Tibial nerve (tissue), 4 donors: ENCODE measurements around the gene SIMC1. TPM values are rescaled to one million over a fixed set of nuclear protein-coding genes. Genes with fewer than 3 reads are reported as not detected.
"Not testable (repeated sequence)": the region's sequence is repeated elsewhere in the genome, so short reads cannot be mapped to it uniquely, and the experiment has no call there.

Experiments used
- DNase-seq, 2 donors: peaks; one replicate each; pipeline ENCODE4 v3.0.0-alpha.2; 2019; ENCODE audit warnings: low spot score in 2 of 2
- H3K27ac ChIP-seq, 4 donors: fragments of 200-600 bp; sonication (generic) in 3 of 4; one replicate each; pipeline ENCODE4 v1.5.1; 2017 to 2019; ENCODE audit warnings: mild to moderate bottlenecking in 1 of 4
- H3K27me3 ChIP-seq, 2 donors: fragments of 200-600 bp; sonication (generic) in 1 of 2; one replicate each; pipeline versions ENCODE4 v1.5.1 to v1.6.0; 2017 to 2019
- H3K36me3 ChIP-seq, 3 donors: fragments of 200-600 bp; sonication (generic); one replicate each; pipeline ENCODE4 v1.5.1; 2018 to 2019
- H3K4me1 ChIP-seq, 4 donors: fragments of 200-600 bp; sonication (generic) in 3 of 4; one replicate each; pipeline ENCODE4 v1.5.1; 2017 to 2019
- H3K4me3 ChIP-seq, 4 donors: fragments of 200-600 bp; sonication (generic) in 3 of 4; one replicate each; pipeline ENCODE4 v1.5.1; 2017 to 2019; ENCODE audit warnings: mild to moderate bottlenecking in 1 of 4, moderate library complexity in 1 of 4
- H3K9me3 ChIP-seq, 4 donors: fragments of 200-600 bp; sonication (generic) in 3 of 4; one replicate each; pipeline ENCODE4 v1.5.1; 2017 to 2019
- CTCF ChIP-seq, 5 experiments: fragments of 200-600 bp in 3 of 5; fragments of 450-650 bp in 2 of 5; sonication (generic) in 3 of 5; IDR thresholded peaks; one replicate each; pipeline ENCODE4 v1.5.1; 2016 to 2019; ENCODE audit warnings: antibody characterized with exemption in 5 of 5, mild to moderate bottlenecking in 3 of 5, moderate library complexity in 2 of 5
- WGBS, 2 donors: methylation state at CpG; one replicate each; pipeline ENCODE4 v1.1.5; 2018; 5-methylcytosine and 5-hydroxymethylcytosine counted together
- total RNA-seq, 4 donors: library from RNA; depleted of rRNA; stranded (reverse); fragments of >200 nt; gene quantifications; one replicate each; pipeline ENCODE4 v1.1.0, GENCODE V29; 2016

SIMC1 gene
- total RNA-seq, 4 donors from 2014 or later = 3.7 to 11.1 (median 8.2) TPM

GRCh38 chr5:176235155-176235554, 3.1 kb upstream of the SIMC1 start:
- H3K9me3 ChIP-seq, H3K27ac ChIP-seq, DNase-seq, H3K4me1 ChIP-seq, H3K27me3 ChIP-seq, H3K36me3 ChIP-seq, H3K4me3 ChIP-seq: not testable (repeated sequence)
- 5 to 7% methylated on average over 1 of the region's 1 CpG for WGBS, 2 donors
- peak in 3 of 5 experiments; percentile 14 to 18 (median 14) for TF ChIP-seq CTCF (IDR thresholded peaks at IDR 0.05)

- DNase-seq, H3K36me3 ChIP-seq, H3K9me3 ChIP-seq, H3K27me3 ChIP-seq, H3K4me1 ChIP-seq, H3K27ac ChIP-seq: not testable (repeated sequence)
- WGBS, 2 donors = no CpG with 5 or more reads among the region's 59 CpGs
- peak overlapping the region in 3 of 4 donors; percentile 42 to 62 (median 43) for H3K4me3 ChIP-seq
Measured at GRCh38 chr5:176238645-176239283, 540 bp downstream of the SIMC1 start.

- DNase-seq, H3K36me3 ChIP-seq, H3K27me3 ChIP-seq, H3K4me1 ChIP-seq, H3K9me3 ChIP-seq, H3K27ac ChIP-seq, H3K4me3 ChIP-seq: not testable (repeated sequence)
- no CpG with 5 or more reads among the region's 10 CpGs for WGBS, 2 donors
Measured at GRCh38 chr5:176239304-176239703, 1.1 kb downstream of the SIMC1 start.

GRCh38 chr5:176244318-176244717, 6.1 kb downstream of the SIMC1 start:
- not testable (repeated sequence) for H3K4me1 ChIP-seq, DNase-seq, H3K36me3 ChIP-seq, H3K27ac ChIP-seq, H3K9me3 ChIP-seq, H3K4me3 ChIP-seq, H3K27me3 ChIP-seq
- 78 to 100% methylated on average over 1 of the region's 2 CpGs for WGBS, 2 donors

- H3K4me3 ChIP-seq, H3K9me3 ChIP-seq, H3K27ac ChIP-seq, H3K36me3 ChIP-seq, H3K27me3 ChIP-seq, H3K4me1 ChIP-seq, DNase-seq: not testable (repeated sequence)
- 85 to 88% methylated on average over 3 to 6 of the region's 6 CpGs for WGBS, 2 donors
Measured at GRCh38 chr5:176245074-176245473, 6.8 kb downstream of the SIMC1 start.

GRCh38 chr5:176245489-176245888, 7.3 kb downstream of the SIMC1 start:
- H3K36me3 ChIP-seq, H3K4me1 ChIP-seq, DNase-seq, H3K27me3 ChIP-seq, H3K4me3 ChIP-seq, H3K27ac ChIP-seq, H3K9me3 ChIP-seq: not testable (repeated sequence)
- 64 to 82% methylated on average over 5 of the region's 5 CpGs for WGBS, 2 donors

- WGBS, 2 donors = 100% methylated on average over 2 of the region's 2 CpGs
- not testable (repeated sequence) for H3K36me3 ChIP-seq, DNase-seq, H3K4me3 ChIP-seq, H3K4me1 ChIP-seq, H3K27me3 ChIP-seq, H3K27ac ChIP-seq, H3K9me3 ChIP-seq
Measured at GRCh38 chr5:176250691-176251090, 12.5 kb downstream of the SIMC1 start.

- H3K9me3 ChIP-seq, H3K27ac ChIP-seq, H3K4me3 ChIP-seq, H3K27me3 ChIP-seq, H3K4me1 ChIP-seq, DNase-seq, H3K36me3 ChIP-seq: not testable (repeated sequence)
- WGBS, 2 donors = 87 to 100% methylated on average over 2 to 6 of the region's 36 CpGs
Measured at GRCh38 chr5:176252171-176252570, 13.9 kb downstream of the SIMC1 start.

- H3K27me3 ChIP-seq, H3K4me3 ChIP-seq, H3K27ac ChIP-seq, H3K4me1 ChIP-seq, H3K36me3 ChIP-seq, DNase-seq, H3K9me3 ChIP-seq: not testable (repeated sequence)
- WGBS, 2 donors = 88 to 92% methylated on average over 8 of the region's 8 CpGs
Measured at GRCh38 chr5:176253370-176254065, 15.3 kb downstream of the SIMC1 start.

GRCh38 chr5:176254066-176254393, 15.8 kb downstream of the SIMC1 start:
- H3K9me3 ChIP-seq, H3K27ac ChIP-seq, DNase-seq, H3K4me3 ChIP-seq, H3K27me3 ChIP-seq, H3K36me3 ChIP-seq, H3K4me1 ChIP-seq: not testable (repeated sequence)
- 29 to 40% methylated on average over 2 of the region's 2 CpGs for WGBS, 2 donors

GRCh38 chr5:176257871-176258505, 19.8 kb downstream of the SIMC1 start:
- peaks cover 0 to 11% (median 0%) of the 10 kb centered on the region in 3 donors for H3K36me3 ChIP-seq
- DNase-seq, H3K27me3 ChIP-seq, H3K4me3 ChIP-seq, H3K4me1 ChIP-seq, H3K9me3 ChIP-seq, H3K27ac ChIP-seq: not testable (repeated sequence)
- WGBS, 2 donors = 92 to 94% methylated on average over 5 of the region's 5 CpGs

- WGBS, 2 donors = 87 to 94% methylated on average over 5 of the region's 5 CpGs
- not testable (repeated sequence) for DNase-seq, H3K27ac ChIP-seq, H3K4me3 ChIP-seq, H3K4me1 ChIP-seq, H3K27me3 ChIP-seq, H3K9me3 ChIP-seq
- peaks cover 0 to 16% (median 0%) of the 10 kb centered on the region in 3 donors for H3K36me3 ChIP-seq
Measured at GRCh38 chr5:176260682-176261081, 22.5 kb downstream of the SIMC1 start.

GRCh38 chr5:176266448-176266847, 28.2 kb downstream of the SIMC1 start:
- H3K27me3 ChIP-seq, H3K4me1 ChIP-seq, DNase-seq, H3K27ac ChIP-seq, H3K9me3 ChIP-seq, H3K4me3 ChIP-seq: not testable (repeated sequence)
- 80 to 95% methylated on average over 1 of the region's 1 CpG for WGBS, 2 donors
- peaks cover 0 to 16% (median 0%) of the 10 kb centered on the region in 3 donors for H3K36me3 ChIP-seq
